GM23248 (cell line): ENCODE measurements around the gene DGKG. TPM values are rescaled to one million over a fixed set of nuclear protein-coding genes. Genes with fewer than 3 reads are reported as not detected.

Source experiments
- DNase-seq: peaks from one replicate; pipeline ENCODE4 v3.0.0-alpha.2; 2015
- H2AFZ ChIP-seq: fragments of 200-600 bp; sonication (generic); 2 replicates; pipeline ENCODE4 v1.6.1; 2016; ENCODE audit warnings: antibody characterized with exemption
- H3F3A ChIP-seq: fragments of 200-600 bp; sonication (generic); 2 replicates; pipeline ENCODE4 v1.6.1; 2016; ENCODE audit warnings: mild to moderate bottlenecking, antibody characterized with exemption, mixed run types; ENCODE audit not compliant: insufficient read depth
- H3K27ac ChIP-seq: fragments of 200-600 bp; sonication (generic); 2 replicates; pipeline ENCODE4 v1.5.1; 2016; ENCODE audit warnings: mild to moderate bottlenecking
- H3K27me3 ChIP-seq: fragments of 200-600 bp; sonication (generic); replicated peaks from 2 replicates; pipeline ENCODE4 v1.6.1; 2016; ENCODE audit warnings: mild to moderate bottlenecking; ENCODE audit not compliant: insufficient read depth
- H3K36me3 ChIP-seq: fragments of 200-600 bp; sonication (generic); 2 replicates; pipeline ENCODE4 v1.6.1; 2016; ENCODE audit warnings: low read depth, mild to moderate bottlenecking
- H3K4me1 ChIP-seq: fragments of 200-600 bp; sonication (generic); 2 replicates; pipeline ENCODE4 v1.6.1; 2016; ENCODE audit warnings: mild to moderate bottlenecking; ENCODE audit not compliant: insufficient read depth
- H3K4me2 ChIP-seq: fragments of 200-600 bp; sonication (generic); one replicate; pipeline ENCODE4 v1.6.1; 2016; ENCODE audit warnings: mild to moderate bottlenecking; ENCODE audit not compliant: unreplicated experiment
- H3K4me3 ChIP-seq: fragments of 200-600 bp; sonication (generic); 2 replicates; pipeline ENCODE4 v1.5.1; 2016; ENCODE audit warnings: mild to moderate bottlenecking
- H3K79me2 ChIP-seq: fragments of 200-600 bp; sonication (generic); 2 replicates; pipeline ENCODE4 v1.6.1; 2016; ENCODE audit warnings: mild to moderate bottlenecking; ENCODE audit not compliant: insufficient read depth
- H3K9ac ChIP-seq: fragments of 200-600 bp; sonication (generic); 2 replicates; pipeline ENCODE4 v1.6.1; 2016; ENCODE audit warnings: mild to moderate bottlenecking
- H3K9me2 ChIP-seq: fragments of 200-600 bp; sonication (generic); 2 replicates; pipeline ENCODE4 v1.6.1; 2016; ENCODE audit warnings: mixed run types, mild to moderate bottlenecking, moderate library complexity; ENCODE audit not compliant: insufficient read depth
- H3K9me3 ChIP-seq: fragments of 200-600 bp; sonication (generic); one replicate; pipeline ENCODE4 v1.6.1; 2017; ENCODE audit warnings: low read depth
- H4K20me1 ChIP-seq: fragments of 200-600 bp; sonication (generic); 2 replicates; pipeline ENCODE4 v1.6.0; 2016; ENCODE audit not compliant: insufficient read depth
- EZH2 ChIP-seq: fragments of 200-600 bp; sonication (generic); IDR thresholded peaks from 2 replicates; pipeline ENCODE4 v1.6.1; 2018; ENCODE audit warnings: antibody characterized with exemption, mild to moderate bottlenecking; ENCODE audit not compliant: insufficient read depth, poor library complexity, severe bottlenecking
- EZH2phosphoT487 ChIP-seq: fragments of 200-600 bp; sonication (generic); IDR thresholded peaks from 2 replicates; pipeline ENCODE4 v1.6.1; 2018; ENCODE audit warnings: antibody characterized with exemption, moderate library complexity, mild to moderate bottlenecking, low read depth; ENCODE audit not compliant: insufficient read depth
- WGBS, 2 experiments: methylation state at CpG; one replicate each; pipeline ENCODE4 v1.1.6; 2015 to 2017; ENCODE audit warnings: low lambda C conversion rate in 2 of 2, low coverage in 1 of 2; ENCODE audit errors: missing lambda C conversion rate in 2 of 2; 5-methylcytosine and 5-hydroxymethylcytosine counted together
- in situ Hi-C: fragments of 300-500 bp; cut with MboI; formaldehyde crosslinking; loops from 2 replicates; pipeline ENCODE4 v1.15.0; 2020
- polyA plus RNA-seq: library from polyadenylated mRNA; unstranded; fragments of >200 nt; fragmentation: Nextera tagmentation; extraction: Ambion mirVana; gene quantifications from 2 replicates; pipeline ENCODE4 v1.2.1, GENCODE V29; 2016
- total RNA-seq: library from RNA; depleted of rRNA; stranded (reverse); fragments of >200 nt; shearing (Covaris generic); gene quantifications from 2 replicates; pipeline ENCODE4 v1.2.3, GENCODE V29; 2014

DGKG gene
- total and polyA plus RNA-seq, 2 experiments from 2014 or later, result not detected

DNA sequence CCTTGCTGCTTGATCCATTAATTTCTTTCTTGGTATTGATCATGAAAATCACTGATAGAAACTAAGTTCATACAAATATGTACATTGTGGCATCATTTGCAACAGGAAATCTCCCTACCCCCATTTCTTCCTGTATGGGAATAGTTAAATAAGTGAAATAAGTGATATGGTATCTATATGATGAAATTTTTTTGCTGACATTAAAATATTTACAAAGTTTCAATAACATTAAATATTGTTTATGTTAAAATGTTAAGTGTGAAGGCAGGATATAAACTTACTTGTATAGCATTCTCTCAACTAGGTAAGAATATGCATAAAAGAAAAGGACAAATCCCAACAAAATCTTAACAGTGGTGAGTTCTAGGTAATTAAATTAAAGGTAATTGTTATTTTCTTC is 193.1 kb downstream of the DGKG start:
- TF ChIP-seq EZH2phosphoT487, result no peak
- no peak for TF ChIP-seq EZH2
- H3K4me1 ChIP-seq, result no peaks in the 10 kb centered on the region
- no peak overlapping the region for H3K4me3 ChIP-seq
- no peak for DNase-seq
- no peaks in the 10 kb centered on the region for H3K9me2 ChIP-seq
- in situ Hi-C loops, result no loop called here
- H4K20me1 ChIP-seq, result no peaks in the 10 kb centered on the region
- no peaks in the 10 kb centered on the region for H3K9me3 ChIP-seq
- H3K27ac ChIP-seq, result no peak overlapping the region
- peaks cover 40% of the 10 kb centered on the region for H3K27me3 ChIP-seq
- H3K9ac ChIP-seq, result no peak overlapping the region
- no peaks in the 10 kb centered on the region for H3K36me3 ChIP-seq
- H3F3A ChIP-seq, result no peaks in the 10 kb centered on the region
- no peaks in the 10 kb centered on the region for H3K79me2 ChIP-seq
- no peak overlapping the region for H2AFZ ChIP-seq
- no peak overlapping the region for H3K4me2 ChIP-seq

- WGBS, 2 experiments, result 22 to 24% methylated on average over 1 of the region's 1 CpG
- Histone ChIP-seq H3K4me3 (no peak overlapping the region), H3K79me2 (no peaks in the 10 kb centered on the region), H3K27me3 (peaks cover 47% of the 10 kb centered on the region), H3K4me1 (no peaks in the 10 kb centered on the region), H4K20me1 (no peaks in the 10 kb centered on the region), H2AFZ (no peak overlapping the region), H3K9me2 (no peaks in the 10 kb centered on the region), H3K4me2 (no peak overlapping the region), H3K9me3 (no peaks in the 10 kb centered on the region), H3F3A (no peaks in the 10 kb centered on the region), H3K9ac (no peak overlapping the region), H3K27ac (no peak overlapping the region), H3K36me3 (no peaks in the 10 kb centered on the region)
- in situ Hi-C loops, result no loop called here
- TF ChIP-seq EZH2 (no peak), EZH2phosphoT487 (no peak)
- no peak for DNase-seq
Observed at GRCh38 chr3:186167646-186168395, 194.2 kb downstream of the DGKG start.

GRCh38 chr3:186166491-186167288 is 195.3 kb downstream of the DGKG start:
- H3F3A ChIP-seq, result no peaks in the 10 kb centered on the region
- no peaks in the 10 kb centered on the region for H4K20me1 ChIP-seq
- no peak overlapping the region for H3K27ac ChIP-seq
- H3K36me3 ChIP-seq, result no peaks in the 10 kb centered on the region
- no peak for DNase-seq
- no peak overlapping the region for H3K9ac ChIP-seq
- peaks cover 41% of the 10 kb centered on the region for H3K27me3 ChIP-seq
- no peak overlapping the region for H3K4me3 ChIP-seq
- H2AFZ ChIP-seq, result no peak overlapping the region
- TF ChIP-seq EZH2, result no peak
- no peak for TF ChIP-seq EZH2phosphoT487
- H3K4me2 ChIP-seq, result no peak overlapping the region
- no peaks in the 10 kb centered on the region for H3K4me1 ChIP-seq
- in situ Hi-C loops, result no loop called here
- no peaks in the 10 kb centered on the region for H3K9me2 ChIP-seq
- 53 to 54% methylated on average over 3 of the region's 3 CpGs for WGBS, 2 experiments
- no peaks in the 10 kb centered on the region for H3K79me2 ChIP-seq
- no peaks in the 10 kb centered on the region for H3K9me3 ChIP-seq

DNA sequence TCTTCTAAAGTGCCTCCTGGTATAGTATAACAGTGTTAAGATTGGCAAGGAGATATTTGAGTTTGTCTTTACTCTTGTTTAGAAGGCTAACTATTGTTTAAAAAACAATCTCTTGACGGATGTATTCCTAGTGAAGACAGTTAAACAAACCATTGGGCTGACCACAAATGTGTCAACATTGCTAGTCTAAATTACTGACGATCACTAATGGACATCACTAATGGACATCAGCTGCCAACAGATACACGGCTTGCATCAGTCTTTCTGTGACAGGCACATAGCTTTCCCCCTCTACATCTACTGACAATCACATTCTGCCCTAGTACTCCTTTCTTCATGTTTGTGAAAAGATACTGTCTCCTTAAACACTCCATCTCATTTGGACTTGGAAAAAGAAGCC is 196.0 kb downstream of the DGKG start:
- Histone ChIP-seq H3F3A (no peaks in the 10 kb centered on the region), H3K9ac (no peak overlapping the region), H3K27me3 (peaks cover 46% of the 10 kb centered on the region), H3K4me3 (no peak overlapping the region), H2AFZ (no peak overlapping the region), H3K79me2 (no peaks in the 10 kb centered on the region), H3K36me3 (no peaks in the 10 kb centered on the region), H3K4me1 (no peaks in the 10 kb centered on the region), H3K9me3 (no peaks in the 10 kb centered on the region), H3K27ac (no peak overlapping the region), H3K4me2 (no peak overlapping the region), H3K9me2 (no peaks in the 10 kb centered on the region), H4K20me1 (no peaks in the 10 kb centered on the region)
- no peak for TF ChIP-seq EZH2
- TF ChIP-seq EZH2phosphoT487, result no peak
- in situ Hi-C loops, result no loop called here
- WGBS, 2 experiments, result 0 to 3% methylated on average over 3 of the region's 3 CpGs
- DNase-seq, result no peak
